ENCODE results near the gene GCGR.

GCGR gene

GRCh38 chr17:81803728-81804558, at the start of gene GCGR:
Gene GCGR, plus strand, starts transcription at chr17:81804150. Its CDS starts 4,869 bp downstream, at chr17:81809019.
- DNase-seq (ENCODE audit: low read depth, low spot score): no peak

- DNase-seq (ENCODE audit: low read depth, low spot score): no peak
These were observed 11.0 kb upstream of the GCGR start for GRCh38 chr17:81792675-81793615.

- no peak for DNase-seq (ENCODE audit: low read depth, low spot score)
These were observed 9.9 kb upstream of the GCGR start for GRCh38 chr17:81794074-81794476.

- DNase-seq (ENCODE audit: low read depth, low spot score): no peak
These were observed 9.4 kb upstream of the GCGR start for GRCh38 chr17:81794509-81794908.

GRCh38 chr17:81801327-81801726, 2.6 kb upstream of the GCGR start:
- no peak for DNase-seq (ENCODE audit: low read depth, low spot score)

GRCh38 chr17:81802048-81802758, 1.7 kb upstream of the GCGR start:
- DNase-seq (ENCODE audit: low read depth, low spot score): no peak

GRCh38 chr17:81802856-81803643, 900 bp upstream of the GCGR start:
- no peak for DNase-seq (ENCODE audit: low read depth, low spot score)

- DNase-seq (ENCODE audit: low read depth, low spot score): no peak
These were observed 829 bp downstream of the GCGR start for GRCh38 chr17:81804559-81805399.

GRCh38 chr17:81805707-81806460, 1.9 kb downstream of the GCGR start:
- no peak for DNase-seq (ENCODE audit: low read depth, low spot score)

- no peak for DNase-seq (ENCODE audit: low read depth, low spot score)
These were observed 2.7 kb downstream of the GCGR start for GRCh38 chr17:81806461-81807209.

- DNase-seq (ENCODE audit: low read depth, low spot score): no peak
These were observed 3.3 kb downstream of the GCGR start for GRCh38 chr17:81807210-81807719.

GRCh38 chr17:81807839-81808238, 3.9 kb downstream of the GCGR start:
- no peak for DNase-seq (ENCODE audit: low read depth, low spot score)

GRCh38 chr17:81808778-81809555, 5.0 kb downstream of the GCGR start:
- no peak for DNase-seq (ENCODE audit: low read depth, low spot score)

- DNase-seq (ENCODE audit: low read depth, low spot score): no peak
These were observed 5.6 kb downstream of the GCGR start for GRCh38 chr17:81809556-81809998.

- no peak for DNase-seq (ENCODE audit: low read depth, low spot score)
These were observed 6.5 kb downstream of the GCGR start for GRCh38 chr17:81810476-81810875.

- DNase-seq (ENCODE audit: low read depth, low spot score): no peak
These were observed 7.1 kb downstream of the GCGR start for GRCh38 chr17:81810892-81811704.
